NCI-H187 treated with DMSO at 0.1 percent for 48 hours (cell line): ENCODE results near the gene SCARB1.
"Not testable (repeated sequence)": the region's sequence is repeated elsewhere in the genome, so short reads cannot be mapped to it uniquely, and the experiment has no call there.

Experiments
- DNase-seq: peaks from one replicate; lab custom pipeline; 2025; lab: John Stamatoyannopoulos, UW

The SCARB1 gene

DNA sequence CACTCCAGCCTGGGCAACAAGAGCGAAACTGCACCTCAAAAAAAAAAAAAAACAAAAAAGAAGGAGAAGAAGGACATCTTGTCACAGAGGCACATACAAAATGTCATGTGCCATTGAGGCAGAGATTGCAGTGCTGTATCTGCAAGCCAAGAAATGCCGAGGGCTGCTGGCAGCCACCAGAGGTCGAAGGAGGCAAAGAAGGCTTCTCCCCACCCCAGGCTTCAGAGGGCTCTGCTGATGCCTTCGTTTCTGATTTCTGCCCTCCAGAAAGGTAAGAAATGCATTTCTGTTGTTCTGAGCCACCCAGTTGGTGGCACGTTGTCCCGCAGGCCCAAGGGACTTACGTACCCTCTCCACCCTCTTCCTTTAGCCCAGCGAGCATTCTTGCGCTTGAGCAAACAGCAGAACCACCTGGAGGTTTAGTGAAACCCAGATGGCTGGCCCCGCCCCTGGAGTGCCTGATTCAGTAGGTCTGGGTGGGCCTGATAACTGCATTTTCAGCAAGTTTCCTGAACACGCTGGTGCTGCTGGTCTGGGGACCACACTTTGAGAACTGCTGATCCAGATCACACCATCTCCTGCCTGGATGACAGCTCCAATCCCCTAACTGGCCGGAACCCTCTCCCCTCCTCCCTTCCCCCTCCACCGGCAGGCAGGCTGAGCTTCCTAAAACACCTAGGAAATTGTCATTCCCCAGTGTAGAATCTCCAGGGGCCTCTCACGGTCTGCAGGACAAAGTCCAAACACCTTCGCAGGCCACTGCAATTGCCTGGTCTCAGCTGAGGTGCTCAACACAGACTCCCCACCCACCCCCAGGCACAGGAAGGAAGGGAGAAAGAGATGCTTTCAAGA is 21.1 kb upstream of the SCARB1 start:
- DNase-seq, result no peak

DNA sequence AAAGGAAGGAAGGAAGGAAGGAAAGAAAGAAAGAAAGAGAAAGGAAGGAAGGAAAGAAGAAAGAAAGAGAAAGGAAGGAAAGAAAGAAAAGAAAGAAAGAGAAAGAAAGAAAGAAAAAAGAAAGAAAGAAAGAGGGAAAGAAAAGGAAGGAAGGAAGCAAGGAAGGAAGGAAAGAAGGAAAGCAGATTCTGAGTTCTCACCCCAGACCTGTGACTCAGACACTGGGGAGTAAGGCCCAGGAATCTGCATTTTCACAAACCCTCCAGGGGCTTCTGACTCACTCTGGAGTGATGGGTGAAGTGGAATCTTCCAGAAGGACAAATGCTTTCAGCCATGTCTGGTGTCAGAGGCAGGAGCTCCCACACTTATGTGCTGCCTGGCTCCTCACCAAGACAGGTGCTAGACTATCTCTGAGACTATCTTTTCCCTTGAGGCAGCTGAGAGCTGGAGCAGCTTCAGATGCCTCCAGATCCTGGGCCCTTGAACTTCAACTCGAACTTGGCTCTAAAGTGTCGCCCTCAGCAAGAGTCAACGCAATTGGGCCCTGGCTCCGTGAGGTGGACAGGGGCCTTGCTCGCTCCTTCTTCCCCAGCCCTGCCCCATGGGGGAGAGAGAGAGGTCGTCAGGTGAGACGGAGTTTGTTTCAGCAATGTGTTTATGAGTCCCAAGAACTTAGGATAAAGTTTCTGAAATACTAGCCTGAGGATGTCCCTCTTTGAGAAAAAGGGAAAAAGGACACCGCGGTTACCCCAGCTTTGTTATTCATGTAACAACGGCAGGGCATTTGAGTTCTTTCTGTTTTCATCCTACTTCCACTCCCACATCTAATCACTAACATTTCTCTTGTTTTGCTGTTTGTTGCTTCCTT is 19.8 kb upstream of the SCARB1 start:
- DNase-seq, result no peak

DNA sequence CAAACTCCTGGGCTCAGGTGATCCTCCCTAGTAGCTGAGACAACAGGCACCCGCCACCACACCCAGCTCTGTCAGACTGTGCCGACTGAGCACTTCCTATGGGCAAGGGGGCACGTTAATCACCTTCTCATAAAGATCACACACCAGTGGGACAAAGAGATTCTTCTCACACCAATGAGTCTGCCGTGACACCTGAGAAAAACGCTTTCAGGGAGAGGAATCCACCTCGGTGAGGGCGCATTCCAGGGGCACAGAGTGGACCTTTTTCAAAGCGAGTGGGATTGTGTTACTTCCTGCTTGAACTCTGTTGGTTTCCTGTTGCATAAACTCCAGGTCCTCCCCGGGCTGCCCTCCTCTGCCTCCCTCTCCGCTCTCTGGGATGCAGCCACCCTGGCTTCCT is 17.5 kb upstream of the SCARB1 start:
- DNase-seq, result no peak

DNA sequence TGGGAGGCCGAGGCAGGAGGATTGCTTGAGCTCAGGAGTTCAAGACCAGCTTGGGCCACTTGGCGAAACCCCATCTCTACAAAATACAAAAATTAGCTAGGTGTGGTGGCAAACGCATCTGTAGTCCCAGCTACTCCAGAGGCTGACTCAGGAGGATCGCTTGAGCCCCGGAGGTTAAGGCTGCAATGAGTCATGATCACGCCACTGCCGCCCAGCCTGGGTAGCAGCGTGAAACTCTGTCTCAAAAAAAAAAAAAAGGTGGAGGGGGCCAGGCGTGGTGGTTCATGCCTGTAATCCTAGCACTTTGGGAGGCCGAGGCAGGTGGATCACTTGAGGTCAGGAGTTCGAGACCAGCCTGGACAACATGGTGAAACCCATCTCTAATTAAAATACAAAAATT is 16.7 kb upstream of the SCARB1 start:
- DNase-seq, result not testable (repeated sequence)

DNA sequence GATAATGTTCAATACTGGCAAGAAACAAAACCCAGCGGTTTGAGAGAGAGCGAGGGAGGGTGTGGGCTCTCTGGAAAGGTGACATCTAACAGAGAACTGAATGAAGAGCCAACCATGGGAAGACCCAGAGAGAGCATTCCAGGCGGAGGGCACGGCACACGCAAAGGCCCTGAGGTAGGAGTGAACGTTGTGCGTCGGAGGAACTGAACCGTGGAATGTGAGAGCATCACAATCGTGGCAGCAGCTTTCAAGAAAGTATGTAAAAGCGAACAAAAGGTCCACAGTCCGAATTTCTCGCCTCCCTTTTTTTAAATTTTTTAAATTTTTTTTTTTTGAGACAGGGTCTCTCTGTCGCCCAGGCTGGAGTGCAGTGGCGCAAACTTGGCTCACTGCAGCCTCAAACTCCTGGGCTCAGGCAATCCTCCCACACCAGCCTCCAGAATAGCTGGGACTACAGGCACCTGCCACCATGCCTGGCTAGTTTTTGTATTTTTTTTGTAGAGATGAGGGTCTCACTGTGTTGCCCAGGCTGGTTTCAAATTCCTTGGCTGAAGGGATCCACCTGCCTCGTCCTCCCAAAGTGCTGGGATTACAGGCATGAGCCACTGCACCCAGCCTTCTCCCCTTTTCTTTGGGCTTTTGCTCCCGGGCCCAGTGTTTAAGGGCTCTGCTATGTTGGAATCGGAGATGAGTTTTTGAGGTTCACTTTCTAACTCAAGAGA is 15.3 kb upstream of the SCARB1 start:
- no peak for DNase-seq

DNA sequence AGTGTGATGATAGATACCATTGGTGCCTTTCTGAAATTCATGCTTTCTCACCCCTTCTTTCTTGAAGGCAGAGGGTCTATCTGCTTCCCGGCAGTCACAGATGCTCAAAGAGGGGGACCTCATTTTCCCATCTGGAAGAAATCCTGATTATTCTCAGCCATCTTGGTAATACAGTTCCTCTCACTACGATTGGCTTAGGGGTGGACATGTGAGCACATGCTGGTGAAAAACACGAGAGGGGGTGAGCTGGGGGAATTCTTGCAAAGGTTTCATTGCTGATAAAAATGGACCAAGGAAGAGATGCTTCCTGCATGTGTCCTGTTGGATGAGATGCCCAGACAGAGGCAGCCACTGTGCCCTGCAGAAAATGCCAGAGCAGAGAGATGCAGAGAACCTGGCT is 13.8 kb upstream of the SCARB1 start:
- DNase-seq, result no peak

DNA sequence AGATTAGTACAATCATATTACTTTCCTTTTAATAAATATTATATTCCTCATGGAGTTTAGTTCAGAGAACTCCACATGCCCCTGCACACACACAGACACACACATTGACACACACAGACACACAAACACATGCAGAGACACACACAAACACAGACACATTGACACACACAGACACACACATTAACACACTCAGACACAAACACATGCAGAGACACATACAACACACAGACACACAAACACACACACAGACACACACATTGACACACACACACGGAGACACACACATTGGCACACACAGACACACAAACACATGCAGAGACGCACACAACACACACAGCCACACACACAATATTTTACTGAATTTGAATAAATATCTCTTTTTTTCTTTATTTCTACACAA is 12.5 kb upstream of the SCARB1 start:
- no peak for DNase-seq

DNA sequence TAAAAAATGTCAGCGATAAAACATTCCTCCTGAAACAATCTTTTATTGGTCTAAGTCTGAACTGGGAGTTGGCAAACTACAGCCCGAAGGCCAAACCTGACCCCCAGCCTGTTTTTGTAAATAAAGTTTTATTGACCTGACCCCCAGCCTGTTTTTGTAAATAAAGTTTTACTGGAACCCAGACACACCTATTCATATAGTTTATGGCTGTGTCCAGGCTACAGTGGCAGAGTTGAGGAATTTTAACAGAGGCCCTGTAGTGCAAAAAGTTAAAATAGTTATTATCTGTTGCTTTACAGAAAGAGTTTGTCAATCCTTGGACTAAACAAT is 12.1 kb upstream of the SCARB1 start:
- no peak for DNase-seq

DNA sequence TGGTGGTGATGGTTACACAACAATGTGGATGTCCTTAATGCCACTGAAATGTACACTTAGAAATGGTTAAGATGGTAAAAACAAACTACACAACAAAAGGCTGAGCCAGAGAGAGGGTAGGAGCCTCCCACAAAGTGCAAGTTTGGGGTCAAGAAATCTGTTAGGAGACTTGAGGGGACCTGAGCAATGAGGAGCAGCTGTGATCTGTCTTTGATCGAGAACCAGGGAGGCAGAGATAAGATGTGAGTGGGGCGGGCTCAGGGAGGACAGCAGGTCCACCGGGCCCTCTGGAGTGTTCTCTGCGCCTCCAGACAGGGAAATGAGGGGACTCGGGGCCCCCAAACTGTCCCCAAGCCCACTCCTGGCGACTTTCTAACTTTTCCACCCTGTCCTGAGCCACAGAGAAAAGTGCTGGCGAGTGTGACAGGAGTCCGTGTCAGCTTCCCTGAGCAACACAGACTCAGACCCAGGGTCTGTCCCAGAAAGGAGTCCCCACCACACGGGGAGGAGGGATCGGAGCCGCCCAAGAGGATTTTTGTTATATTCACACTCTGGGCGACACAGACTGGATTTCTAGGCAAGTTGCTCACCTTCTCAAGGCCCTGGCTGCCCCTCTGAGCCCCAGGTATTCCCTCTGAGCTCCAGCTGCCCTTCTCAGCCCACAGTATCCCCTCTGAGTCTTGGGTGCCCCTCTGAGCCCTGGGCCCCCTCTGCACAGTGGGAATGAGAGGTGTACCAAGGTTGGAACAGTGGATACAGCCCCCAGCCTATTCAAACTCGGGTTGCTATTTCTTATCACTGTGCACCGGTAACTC is 11.5 kb upstream of the SCARB1 start:
- no peak for DNase-seq

DNA sequence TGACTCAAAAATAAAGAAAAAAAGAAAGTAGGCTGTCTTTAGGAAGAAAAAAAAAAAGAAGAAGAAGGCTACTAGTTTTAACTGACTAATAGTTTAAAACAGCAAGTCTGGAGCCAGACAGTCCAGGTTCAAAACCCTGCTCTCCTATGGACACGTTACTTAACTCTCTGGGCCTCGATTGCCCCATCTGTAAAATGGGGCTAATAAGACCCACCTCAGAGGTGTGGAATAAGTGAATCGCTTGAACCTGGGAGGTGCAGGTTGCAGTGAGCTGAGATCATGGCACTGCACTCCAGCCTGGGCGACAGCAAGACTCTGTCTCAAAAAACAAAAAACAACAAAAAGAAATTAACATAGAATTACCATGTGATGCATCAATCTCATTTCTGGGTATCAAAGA is 10.5 kb upstream of the SCARB1 start:
- DNase-seq, result no peak

DNA sequence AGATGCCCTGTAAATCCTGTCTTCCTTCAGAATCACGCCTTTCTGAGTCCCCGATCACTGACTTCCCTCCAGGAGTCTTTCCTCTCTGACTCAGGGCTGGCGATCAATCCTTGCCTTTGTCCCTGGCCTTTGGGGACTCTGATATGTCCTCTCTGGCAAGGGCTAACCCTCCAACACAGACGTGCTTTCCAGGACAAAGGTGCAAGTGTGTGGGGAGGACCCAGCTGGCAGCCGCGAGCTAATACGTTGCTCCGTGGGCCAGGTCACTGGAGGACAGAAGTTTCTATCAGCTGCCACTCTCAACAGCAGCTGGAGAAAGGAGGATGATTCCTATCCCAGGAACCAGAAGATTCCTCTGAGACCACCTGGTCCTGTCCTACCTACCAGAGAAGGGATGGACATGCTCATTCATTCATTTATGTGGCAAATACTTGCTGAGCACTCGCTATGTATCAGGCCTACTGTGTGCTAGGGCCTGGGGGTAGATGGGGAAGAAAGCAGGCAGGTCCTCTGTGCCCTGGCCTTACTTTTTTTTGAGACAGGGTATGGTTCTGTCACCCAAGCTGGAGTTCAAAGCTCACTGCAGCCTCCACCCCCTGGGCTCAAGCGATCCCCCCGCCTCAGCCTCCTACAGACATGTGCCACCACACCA is 8.5 kb upstream of the SCARB1 start:
- DNase-seq, result no peak

DNA sequence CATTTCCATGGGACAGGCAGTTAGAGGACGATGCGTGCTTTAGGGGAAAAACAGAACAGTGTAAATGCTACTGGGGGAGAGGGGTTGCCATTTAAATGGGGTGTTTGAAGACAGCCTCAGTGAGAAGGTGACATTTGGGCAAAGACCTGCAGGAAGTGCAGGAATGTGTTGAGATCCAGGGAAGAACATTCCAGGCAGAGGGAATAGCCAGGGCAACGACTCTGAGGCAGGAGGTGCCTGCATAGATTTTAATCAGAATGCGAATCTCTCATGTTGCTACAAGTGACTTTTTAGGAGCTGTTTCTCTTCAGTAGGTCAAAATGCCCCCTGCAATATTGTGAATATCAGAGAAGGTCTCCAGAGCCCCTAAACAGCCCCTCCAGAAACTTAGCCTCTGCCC is 7.6 kb upstream of the SCARB1 start:
- no peak for DNase-seq

DNA sequence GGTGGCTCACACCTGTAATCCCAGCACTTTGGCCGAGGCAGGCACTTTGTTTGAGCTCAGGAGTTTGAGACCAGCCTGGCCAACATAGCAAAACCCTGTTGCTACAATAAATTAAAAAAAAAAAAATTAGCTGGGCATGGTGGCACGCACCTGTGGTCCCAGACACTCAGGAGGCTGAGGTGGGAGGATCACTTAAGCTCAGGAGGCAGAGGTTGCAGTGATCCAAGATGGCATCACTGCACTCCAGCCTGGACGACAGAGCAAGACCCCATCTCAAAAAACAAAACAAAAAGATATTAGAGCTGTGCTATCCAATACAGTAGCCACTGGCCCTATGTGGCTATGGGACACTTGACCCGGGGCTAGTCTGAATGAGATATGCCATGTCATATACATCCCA is 6.9 kb upstream of the SCARB1 start:
- no peak for DNase-seq

DNA sequence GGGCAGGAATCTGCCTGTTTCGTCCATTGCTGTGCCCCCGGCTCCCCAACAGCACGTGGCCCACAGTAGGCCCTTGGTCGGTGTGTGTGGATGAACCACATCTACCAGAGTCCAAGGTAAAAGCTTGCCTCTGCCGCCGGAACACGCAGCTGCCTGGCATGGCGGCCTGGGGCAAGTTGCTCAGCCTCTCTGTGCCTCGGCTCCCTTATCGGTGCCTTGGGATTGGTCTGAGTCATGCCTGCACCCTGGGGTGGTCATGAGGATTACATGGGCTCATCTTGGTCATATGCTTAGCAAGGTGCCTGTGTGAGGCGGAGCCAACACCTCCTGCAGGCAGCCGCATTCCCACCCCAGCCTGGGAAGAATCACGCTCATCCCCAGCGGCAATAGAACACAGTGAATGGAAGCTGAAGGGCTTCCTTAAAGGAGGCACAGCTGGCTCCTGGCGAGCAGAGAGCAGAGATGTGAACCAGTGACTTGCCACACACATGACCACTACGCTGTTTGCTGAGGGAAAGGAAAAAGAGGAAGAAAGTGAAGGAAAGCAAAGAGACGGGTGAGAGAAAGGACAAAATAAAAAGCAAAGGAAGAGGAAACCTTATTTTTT is 5.5 kb upstream of the SCARB1 start:
- DNase-seq, result no peak

DNA sequence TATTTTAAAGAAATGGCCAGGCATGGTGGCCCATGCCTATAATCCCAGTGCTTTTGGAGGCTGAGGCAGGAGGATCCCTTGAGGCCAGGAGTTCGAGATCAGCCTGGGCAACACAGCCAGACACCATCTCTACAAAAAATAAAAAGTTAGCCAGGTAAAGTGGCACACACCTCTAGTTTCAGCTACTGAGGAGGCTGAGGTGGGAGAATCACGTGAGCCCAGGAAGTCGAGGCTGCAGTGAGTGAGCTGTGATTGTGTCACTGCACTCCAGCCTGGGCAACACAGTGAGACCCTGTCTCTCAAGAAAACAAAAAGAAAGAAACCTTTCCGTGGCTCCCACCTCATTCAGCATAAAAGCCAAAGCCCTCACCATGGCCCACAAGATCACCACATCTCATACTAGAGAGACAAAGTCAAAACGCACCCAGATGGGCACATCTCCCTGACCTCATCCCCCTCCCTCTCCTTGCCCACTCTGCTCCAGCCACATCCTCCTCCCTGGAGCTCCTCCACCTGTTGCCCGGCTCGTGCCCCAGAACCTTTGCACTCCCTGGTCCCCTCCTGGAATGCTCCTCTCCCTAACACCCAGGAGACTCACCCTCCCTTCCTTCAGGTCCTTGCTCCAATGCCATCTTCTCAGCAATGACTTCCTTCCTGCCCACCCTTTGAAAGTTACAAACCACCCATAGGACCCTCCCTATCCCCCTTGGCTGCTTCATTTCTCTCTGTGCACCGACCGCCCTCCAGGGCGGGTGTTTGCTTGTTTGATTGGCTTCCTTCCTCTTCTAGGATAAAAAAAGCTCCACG is 4.8 kb upstream of the SCARB1 start:
- DNase-seq, result no peak

DNA sequence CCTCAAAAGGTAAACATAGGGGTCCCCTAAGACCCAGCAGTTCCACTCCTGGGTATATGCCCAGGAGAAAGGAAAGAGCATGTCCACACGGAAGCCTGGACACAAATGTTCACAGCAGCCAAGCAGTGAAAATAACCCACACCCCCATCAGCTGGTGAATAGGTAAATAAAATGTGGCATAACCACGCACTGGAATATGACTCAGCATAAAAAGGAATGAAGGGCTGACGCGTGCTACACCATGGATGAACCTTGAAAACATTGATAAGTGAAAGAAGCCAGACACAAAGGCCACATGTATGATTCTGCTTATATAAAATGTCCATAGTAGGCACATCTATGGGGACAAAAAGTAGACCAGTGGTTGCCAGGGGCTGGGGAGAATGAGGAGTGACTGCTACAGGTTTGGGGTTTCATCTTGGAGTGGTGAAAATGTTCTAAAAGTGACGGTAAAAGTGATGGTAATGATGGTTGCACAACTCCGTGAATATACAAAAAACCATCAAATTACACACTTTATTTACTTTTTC is 3.8 kb upstream of the SCARB1 start:
- no peak for DNase-seq

DNA sequence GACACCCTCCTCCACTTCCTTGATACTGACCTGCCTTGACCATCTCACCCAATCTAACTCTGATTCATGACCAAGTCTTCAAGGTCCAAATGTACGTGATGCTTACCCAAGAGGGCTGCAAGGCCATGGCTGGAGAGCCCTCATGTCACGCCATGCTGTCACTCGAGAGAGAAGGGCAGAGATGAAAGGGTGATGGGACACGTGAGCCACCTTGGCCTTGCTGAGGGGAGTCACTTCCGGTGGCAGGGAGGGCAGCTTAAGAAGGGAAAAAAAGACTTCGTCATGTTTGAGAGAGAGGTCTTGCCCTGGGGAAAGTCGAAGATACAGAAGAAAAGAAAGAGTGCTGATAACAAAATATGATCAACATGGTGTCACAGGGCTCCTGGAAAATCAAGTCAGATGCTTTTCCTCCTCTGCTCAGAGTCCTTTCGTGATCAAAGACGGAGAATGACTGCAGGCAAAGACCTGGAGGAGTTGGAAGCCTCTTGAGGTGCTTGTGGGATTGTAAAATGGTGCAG is 3.3 kb upstream of the SCARB1 start:
- DNase-seq, result no peak

DNA sequence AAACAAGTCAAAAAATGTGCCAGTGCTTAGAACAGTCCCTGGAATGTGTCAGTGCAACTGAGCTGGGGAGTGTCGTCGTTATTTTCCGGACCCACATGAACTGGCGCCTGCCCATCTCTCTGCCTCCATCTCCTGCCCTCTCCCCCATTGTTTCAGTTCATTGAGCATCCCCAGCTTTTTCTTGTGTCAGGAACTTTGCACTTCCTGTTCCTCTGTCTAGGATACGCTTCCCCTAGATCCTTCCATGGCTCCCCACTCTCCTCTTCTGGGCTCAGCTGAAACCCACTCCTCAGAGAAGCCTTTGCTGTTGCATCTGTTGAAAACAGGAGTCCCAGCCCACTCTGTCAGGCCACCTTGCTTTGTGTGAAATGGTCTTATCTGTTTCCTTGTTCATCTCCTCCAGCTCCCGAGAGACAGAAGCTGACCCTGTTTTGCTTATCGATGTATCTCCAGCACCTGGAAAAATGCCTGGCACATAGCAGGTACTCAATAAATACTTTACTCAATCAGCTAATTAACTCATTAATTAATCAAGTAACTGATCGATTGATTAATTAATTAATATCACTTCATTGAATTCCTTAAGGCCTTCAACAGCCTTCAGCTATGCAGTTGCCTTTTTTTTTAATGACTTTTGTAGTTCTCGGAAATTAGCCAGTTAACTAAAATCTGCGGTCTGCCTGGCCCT is 2.7 kb upstream of the SCARB1 start:
- DNase-seq, result no peak

DNA sequence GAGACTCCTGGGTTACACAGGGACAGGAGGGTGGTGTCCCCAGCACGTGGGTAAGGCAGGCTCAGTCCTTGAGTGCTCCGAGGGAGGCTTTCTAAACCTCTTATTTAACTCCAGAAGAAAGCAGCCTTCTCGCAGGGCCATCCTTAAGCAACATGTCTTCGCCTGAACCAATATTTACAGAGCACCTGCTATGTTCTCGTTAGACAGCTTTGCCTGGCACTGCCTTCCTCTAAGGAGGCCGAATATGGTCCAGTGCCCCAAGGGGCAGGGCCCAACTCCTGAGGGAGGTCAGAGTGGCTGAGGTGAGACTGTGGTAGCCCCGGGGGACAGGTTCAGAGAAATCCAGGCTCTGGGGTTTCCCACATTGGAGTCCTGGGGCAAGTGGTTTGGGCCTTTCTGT is 2.1 kb upstream of the SCARB1 start:
- DNase-seq, result no peak
